Right forelimb (tissue), 1 donor: ENCODE data around the gene SLC51A.
A peak's percentile ranks its signal among the peaks of the same experiment; 100 is the strongest.
"Not testable (repeated sequence)": the region's sequence is repeated elsewhere in the genome, so short reads cannot be mapped to it uniquely, and the experiment has no call there.

Experiments used
- DNase-seq: peaks from one replicate; pipeline ENCODE4 v3.0.0-alpha.2; 2018

The SLC51A gene

DNA sequence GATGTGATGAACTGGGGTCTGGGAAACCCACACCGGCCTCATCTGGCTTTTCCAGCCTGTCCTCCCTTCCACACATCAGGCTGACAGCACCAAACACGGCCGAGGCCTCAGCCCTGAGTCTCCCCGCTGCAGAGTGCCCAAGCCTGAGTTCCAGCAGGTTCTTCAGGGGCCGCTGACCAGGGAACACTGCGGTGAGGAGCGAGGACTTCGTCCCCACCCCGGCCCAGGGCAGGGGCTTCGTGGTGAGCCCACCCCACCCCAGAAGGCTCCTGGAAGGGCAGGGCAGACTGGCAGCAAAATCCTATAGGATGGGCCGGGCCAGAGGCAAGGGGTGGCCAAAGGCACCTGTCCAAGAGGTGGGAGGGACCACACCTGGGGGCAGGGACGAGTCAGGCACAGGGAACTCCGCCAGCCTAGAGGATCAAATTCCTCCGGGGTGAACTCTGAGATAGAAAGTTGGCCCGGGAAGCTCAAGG is at the start of gene SLC51A:
Gene SLC51A (plus strand): TSS at position 446 of the 476 bp plus-strand sequence. CDS start 179 bp downstream, outside the sequence.
- no peak for DNase-seq

DNA sequence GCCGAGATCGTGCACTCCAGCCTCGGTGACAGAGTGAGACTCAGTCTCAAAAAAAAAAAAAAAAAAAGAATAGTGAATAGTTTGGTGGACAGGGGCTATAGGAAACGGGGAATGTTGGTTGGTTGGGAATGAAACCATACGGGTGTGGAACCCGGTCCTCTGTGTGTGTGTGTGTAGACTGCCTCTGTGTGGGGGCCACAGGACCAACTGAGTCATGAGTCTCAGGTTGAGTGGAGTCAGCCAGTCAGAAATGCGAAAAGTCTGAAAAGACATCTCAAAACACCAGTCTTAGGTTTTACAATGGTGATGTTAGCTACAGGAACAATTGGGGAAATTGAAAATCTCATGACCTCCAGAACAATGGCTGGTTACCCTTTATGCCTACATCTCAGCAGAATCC is 49.6 kb upstream of the SLC51A start:
- DNase-seq = no peak

DNA sequence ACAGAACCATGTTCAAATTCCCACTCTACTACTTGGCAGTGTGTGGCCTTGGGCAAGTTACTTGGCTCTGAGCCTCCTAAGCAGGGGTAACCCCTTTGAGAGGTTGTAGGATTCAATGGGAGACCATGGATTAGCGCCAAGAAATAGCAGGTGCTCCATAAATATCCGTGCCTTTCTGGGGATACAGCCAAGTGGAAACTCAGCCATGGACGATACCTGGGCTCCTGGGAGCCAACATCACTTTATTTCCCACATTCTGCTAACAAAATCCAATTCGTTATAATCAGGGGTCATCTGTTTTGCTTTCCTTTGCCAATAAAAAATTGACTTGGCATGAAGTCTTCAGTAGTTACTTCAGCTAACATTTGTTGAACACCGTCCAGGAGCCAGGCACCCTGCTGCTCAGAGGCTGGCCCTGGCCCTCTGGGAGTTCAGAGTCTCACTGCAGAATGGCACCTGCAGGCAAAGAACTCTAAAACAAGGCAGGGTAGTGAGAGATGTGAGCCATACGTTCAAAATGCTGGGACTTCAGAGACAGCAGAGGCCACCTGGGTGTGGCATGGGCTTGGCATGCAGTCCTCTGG is 47.4 kb upstream of the SLC51A start:
- DNase-seq = no peak

DNA sequence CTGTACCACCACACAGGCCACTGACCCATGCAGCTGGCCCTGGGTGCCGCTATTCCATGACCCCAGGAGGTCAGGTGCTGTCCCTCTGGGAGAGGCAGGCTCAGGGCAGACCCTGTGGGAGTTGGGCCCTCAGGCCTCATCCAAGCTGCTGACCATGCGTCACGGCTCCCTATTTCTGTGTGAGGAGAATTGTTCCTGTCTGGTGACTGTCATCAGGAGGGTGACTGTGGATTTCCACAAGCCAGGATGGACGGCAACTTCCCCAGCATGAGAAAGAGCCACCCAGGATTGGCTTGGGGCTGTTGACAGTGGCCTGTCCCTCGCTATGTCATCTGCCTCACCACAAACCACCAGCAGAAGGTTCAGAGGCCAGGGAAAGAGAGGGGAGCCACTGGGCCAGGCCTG is 46.5 kb upstream of the SLC51A start:
- DNase-seq = no peak

DNA sequence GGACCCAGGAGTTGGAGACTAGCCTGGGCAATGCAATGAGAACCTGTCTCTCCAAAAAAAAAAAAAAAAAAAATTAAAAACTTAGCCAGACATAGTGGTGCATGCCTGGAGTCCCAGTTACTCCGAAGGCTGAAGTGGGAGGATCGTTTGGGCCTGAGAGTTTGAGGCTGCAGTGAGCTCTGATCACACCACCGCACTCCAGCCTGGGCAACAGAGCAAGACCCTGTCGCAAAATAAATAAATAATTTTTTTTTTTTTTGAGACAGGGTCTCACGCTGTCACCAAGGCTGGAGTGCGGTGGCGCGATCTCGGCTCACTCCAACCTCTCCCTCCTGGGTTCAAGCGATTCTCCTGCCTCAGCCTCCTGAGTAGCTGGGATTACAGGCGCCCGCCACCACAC is 46.0 kb upstream of the SLC51A start:
- DNase-seq = not testable (repeated sequence)

DNA sequence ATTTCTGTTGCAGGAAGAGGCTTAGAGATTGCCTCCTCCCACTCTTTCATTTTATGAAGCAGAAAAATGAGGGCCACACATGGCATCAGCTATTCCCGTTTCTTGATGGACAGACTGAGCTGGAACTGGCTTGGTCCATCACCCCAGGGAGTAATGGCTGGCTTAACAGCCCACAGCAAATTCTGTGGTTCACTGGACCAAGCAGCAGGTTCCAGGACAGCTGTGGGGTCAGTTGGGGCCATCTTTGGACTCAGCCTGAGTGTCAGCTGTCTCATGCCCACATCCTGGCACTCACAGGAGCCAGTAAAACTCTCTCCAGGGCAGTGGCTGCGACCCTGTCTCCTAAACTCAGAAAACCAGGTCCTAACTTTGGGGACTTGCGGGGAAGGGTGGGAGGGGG is 41.7 kb upstream of the SLC51A start:
- no peak for DNase-seq

GRCh38 chr3:196175116-196175625 is 41.2 kb upstream of the SLC51A start:
- DNase-seq = no peak

DNA sequence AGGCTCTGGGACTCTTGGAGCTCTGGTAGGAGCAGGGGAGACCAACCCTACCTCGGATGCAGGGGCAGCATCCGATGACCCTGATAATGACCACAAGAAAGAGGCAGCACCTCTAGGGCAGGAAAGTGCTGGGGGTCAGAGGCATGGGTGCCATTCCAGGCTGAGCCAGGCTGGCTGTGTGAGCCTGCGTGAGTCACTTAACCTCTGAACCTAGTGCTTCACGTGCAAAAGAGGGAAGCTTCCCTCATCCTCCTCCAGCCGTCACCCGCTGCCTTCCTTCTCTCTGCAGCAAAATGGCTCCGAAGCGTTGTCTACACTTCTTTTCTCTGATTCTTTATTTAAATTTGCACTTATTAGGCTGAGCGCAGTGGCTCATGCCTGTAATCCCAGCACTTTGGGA is 40.6 kb upstream of the SLC51A start:
- DNase-seq = no peak

DNA sequence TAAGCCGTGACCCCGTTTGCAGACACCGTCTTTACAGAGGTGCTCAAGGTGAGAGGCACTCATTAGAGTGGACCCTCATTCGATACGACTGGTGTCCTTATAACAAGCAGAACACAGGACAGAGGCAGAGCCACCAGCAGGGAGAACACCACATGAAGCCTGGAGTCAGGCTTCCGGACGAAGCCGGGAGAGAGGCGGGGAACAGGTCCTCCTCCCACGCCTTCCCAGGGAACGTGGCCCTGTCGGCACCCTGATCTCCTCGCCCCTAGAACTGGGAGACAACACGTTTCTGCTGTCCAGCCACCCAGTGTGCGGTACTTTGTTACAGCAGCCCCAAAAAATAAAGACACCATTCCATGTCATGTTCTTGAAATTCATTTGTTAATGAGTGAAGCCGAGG is 38.8 kb upstream of the SLC51A start:
- DNase-seq = no peak

DNA sequence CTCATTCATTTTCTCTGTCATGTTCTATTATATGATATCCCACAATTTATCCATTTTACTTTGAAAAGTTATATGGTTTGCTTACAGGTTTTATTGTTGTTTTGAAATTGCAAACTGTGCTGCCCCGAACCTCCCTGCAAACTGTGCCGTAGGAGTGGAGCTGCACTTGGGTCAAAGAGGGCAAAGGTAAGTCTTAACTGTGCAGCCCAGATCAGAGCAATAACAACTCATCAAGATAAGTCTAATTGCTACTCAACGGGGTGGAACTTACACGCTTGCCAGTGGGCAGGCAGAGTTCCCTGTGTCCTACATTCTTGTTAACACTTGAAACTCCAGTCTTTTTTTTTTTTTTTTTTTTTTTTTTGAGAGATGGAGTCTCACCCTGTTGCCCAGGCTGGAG is 38.4 kb upstream of the SLC51A start:
- no peak for DNase-seq

GRCh38 chr3:196178993-196179379 is 37.3 kb upstream of the SLC51A start:
- DNase-seq = no peak

GRCh38 chr3:196179380-196180308 is 36.7 kb upstream of the SLC51A start:
- DNase-seq = no peak

DNA sequence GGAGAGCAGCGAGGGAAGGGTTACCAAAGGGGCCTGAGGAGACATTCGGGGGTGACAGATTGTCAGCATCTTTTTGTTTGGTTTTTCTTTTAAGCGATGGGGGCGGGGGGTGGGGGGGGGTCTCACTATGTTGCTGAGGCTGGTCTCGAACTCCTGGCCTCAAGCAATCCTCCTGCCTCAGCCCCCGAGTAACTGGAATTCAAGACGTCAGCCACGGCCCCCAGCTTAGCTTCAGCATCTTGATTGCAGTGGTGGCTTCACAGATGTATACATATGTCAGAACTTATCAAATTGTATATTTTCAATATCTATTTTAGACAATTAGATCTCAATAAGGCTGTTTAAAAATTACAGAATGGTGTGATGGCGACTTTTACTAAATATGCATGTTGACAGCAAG is 36.0 kb upstream of the SLC51A start:
- no peak for DNase-seq

GRCh38 chr3:196181127-196181546 is 35.2 kb upstream of the SLC51A start:
- DNase-seq = no peak

DNA sequence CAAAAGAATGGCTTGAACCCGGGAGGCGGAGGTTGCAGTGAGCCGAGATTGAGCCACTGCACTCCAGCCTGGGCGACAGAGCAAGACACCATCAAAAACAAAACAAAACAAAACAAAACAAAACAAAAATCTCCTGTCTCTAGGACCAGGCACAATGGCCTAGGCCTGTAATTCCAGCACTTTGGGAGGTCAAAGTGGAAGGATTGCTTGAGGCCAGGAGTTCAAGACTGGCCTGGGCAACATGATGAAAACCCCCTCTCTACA is 32.2 kb upstream of the SLC51A start:
- DNase-seq = not testable (repeated sequence)

GRCh38 chr3:196184881-196185280 is 31.5 kb upstream of the SLC51A start:
- no peak for DNase-seq

- peak; percentile 76 for DNase-seq
These were observed 29.4 kb upstream of the SLC51A start for GRCh38 chr3:196186651-196187573.

DNA sequence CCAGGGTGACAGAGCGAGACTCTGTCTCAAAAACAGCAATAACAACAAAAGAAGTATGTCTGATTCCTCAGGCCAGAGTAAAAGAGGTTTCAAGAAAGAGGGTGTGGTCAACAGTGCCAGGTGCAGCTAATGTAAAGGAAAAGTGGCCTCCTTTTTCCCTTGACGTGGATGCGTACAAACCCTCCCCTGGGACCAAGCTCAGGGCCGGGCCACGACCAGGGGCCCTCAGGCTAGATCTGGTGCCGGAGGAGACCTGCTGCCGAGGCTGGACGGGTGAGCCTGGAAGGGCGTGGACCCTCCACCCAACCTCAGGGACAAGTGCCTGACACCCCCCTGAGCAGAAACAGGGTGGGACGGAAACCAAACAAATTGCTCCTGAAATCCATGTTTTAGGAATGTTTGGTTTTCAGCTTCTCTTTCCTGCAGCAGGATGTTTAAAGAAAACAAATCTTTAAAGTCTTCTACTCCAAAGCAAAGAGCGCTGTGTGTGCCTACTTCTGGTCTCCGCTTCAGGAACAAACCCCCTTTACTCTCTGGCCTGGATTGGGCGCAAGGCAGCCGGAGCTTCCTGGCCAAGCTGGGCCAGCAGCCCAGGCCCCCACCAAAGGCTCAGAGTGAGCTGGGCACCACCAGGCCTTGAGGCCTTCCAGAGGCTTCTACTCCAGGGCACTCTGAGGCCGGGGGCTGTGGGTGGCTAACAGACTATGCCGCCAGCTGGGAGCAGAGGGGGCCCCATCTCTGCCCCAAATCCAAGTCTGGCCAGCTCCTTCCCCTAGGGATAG is 26.6 kb upstream of the SLC51A start:
- no peak for DNase-seq

DNA sequence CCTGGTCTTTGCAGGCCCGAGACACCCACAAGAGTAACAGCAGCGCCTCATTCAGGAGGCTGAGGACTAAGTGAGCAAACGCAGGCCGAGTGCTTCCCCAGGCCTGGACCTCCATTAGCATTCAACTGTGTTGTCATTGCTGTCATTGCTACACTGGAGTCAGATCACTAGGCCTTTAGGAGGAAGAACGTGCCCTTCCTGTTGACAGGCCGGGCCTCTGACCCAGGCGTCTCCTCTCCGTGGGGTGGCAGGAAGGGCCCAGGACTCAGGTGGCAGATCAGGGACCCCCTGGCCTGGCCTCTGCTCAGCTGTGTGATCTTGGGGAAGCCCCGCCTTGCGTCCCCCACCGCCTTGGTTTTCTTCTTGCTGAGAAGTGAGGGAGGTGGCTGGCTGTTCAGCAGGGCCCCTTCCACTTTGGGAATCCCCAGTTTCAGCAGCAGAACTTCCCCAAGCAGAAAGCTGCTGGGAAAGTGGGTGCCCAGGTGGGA is 24.3 kb upstream of the SLC51A start:
- DNase-seq = no peak

DNA sequence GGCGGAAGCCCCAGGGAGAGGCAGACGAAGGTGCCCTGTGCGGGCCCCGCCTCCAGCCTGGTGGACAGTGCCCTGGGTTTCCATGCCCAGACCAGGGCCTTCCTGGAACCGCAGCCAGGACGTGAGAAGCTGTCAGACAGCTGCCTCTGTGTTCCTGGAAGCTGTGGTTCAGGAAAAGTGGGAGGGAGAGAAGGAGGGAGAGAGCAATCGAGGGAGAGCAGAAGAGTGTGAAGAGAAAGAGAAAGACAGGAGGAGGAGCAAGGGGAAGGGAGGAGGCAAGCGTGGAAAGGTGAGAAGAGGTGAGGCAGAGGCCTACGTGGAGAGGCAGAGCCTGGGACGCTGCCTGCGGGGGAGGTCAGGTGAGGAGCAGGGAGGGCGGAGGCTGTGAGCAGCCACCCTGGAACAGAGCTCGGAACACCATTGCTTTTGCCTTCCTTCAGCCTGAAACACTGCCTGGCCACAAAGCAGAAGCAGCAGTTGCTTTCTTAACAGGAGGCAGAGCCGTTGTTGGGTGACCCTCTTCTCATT is 23.7 kb upstream of the SLC51A start:
- no peak for DNase-seq

DNA sequence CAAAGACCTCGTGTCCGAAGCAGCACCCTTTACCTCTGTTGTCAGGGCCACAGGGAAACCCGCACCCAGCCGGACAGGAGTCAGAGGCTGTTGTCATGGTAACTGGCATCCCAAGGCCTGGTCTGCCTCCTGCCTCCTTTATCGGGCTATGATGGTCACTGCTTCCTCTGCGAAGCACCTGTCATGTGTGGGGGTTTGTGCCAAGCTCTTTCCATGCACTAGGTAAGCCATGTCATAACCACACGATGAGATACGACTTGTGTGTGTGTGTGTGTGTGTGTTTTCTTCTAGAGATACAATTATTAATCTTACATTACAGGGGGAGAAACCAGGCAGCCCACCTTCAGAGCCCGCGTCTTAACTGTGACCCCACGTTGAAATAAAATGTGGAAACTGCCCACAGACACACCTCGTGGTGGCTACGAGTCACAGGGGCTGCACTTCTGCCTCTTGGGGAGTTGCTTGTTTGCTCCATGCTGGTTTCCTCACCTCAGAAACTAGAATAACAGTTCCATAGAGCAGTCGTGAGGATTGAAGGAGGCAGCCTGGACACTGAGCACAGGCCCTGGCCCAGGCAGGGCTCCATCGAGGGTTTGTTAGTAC is 23.1 kb upstream of the SLC51A start:
- no peak for DNase-seq
